RWPE2 (cell line): Measurements from ENCODE around the gene DPM2.
A peak's percentile ranks its signal among the peaks of the same experiment; 100 is the strongest.

Experiments
- ATAC-seq: fragments of 200-7000 bp; cut with Tn5 transposase; 3 replicates; pipeline ENCODE4 v1.9.1; 2021; ENCODE audit warnings: low read depth
- DNase-seq: peaks from one replicate; pipeline ENCODE4 v3.0.0-alpha.2; 2020; ENCODE audit warnings: low spot score
- H3K27ac ChIP-seq: fragments of 450-650 bp; 2 replicates; pipeline ENCODE4 v1.5.1; 2017; ENCODE audit warnings: mild to moderate bottlenecking; ENCODE audit not compliant: poor library complexity, severe bottlenecking
- H3K27me3 ChIP-seq: fragments of 250-450 bp; sonication (Bioruptor Pico); 2 replicates; pipeline ENCODE4 v1.5.1; 2021; ENCODE audit warnings: mild to moderate bottlenecking, moderate library complexity; ENCODE audit not compliant: insufficient read depth, poor library complexity, severe bottlenecking
- H3K36me3 ChIP-seq: fragments of 250-450 bp; sonication (Bioruptor Pico); 2 replicates; pipeline ENCODE4 v1.5.1; 2020; ENCODE audit warnings: low read depth, mild to moderate bottlenecking, moderate library complexity
- H3K4me1 ChIP-seq: fragments of 250-450 bp; sonication (Bioruptor Pico); 2 replicates; pipeline ENCODE4 v1.5.1; 2021; ENCODE audit warnings: mild to moderate bottlenecking, moderate library complexity; ENCODE audit not compliant: insufficient read depth, poor library complexity, severe bottlenecking
- H3K4me3 ChIP-seq: fragments of 250-450 bp; sonication (Bioruptor Pico); 2 replicates; pipeline ENCODE4 v1.5.1; 2021; ENCODE audit warnings: mild to moderate bottlenecking, moderate library complexity; ENCODE audit not compliant: severe bottlenecking
- H3K9me3 ChIP-seq: fragments of 250-450 bp; sonication (Bioruptor Pico); 2 replicates; pipeline ENCODE4 v1.5.1; 2021; ENCODE audit warnings: mild to moderate bottlenecking, moderate library complexity; ENCODE audit not compliant: severe bottlenecking
- CTCF ChIP-seq: fragments of 450-650 bp; IDR thresholded peaks from one replicate; pipeline ENCODE4 v1.5.1; 2017; ENCODE audit warnings: mild to moderate bottlenecking, moderate library complexity; ENCODE audit not compliant: poor library complexity, severe bottlenecking

Gene DPM2

GRCh38 chr9:127923046-127923445 is 14.6 kb downstream of the DPM2 start:
- DNase-seq, result no peak
- no peaks in the 10 kb centered on the region for H3K9me3 ChIP-seq
- no peaks in the 10 kb centered on the region for H3K27me3 ChIP-seq
- H3K36me3 ChIP-seq, result no peaks in the 10 kb centered on the region
- H3K4me1 ChIP-seq, result peaks cover 34% of the 10 kb centered on the region
- H3K4me3 ChIP-seq, result no peak overlapping the region
- ATAC-seq, result no peak
- TF ChIP-seq CTCF, result no peak
- peak overlapping the region; percentile 59 for H3K27ac ChIP-seq

GRCh38 chr9:127921557-127922120 is 16.0 kb downstream of the DPM2 start:
- Histone ChIP-seq H3K9me3 (no peaks in the 10 kb centered on the region), H3K36me3 (no peaks in the 10 kb centered on the region), H3K4me3 (no peak overlapping the region), H3K4me1 (peaks cover 39% of the 10 kb centered on the region), H3K27me3 (no peaks in the 10 kb centered on the region), H3K27ac (no peak overlapping the region)
- peak; percentile 88 for TF ChIP-seq CTCF
- no peak for DNase-seq
- no peak for ATAC-seq

- H3K4me1 ChIP-seq, result peaks cover 40% of the 10 kb centered on the region
- H3K36me3 ChIP-seq, result no peaks in the 10 kb centered on the region
- H3K27ac ChIP-seq, result no peak overlapping the region
- no peaks in the 10 kb centered on the region for H3K27me3 ChIP-seq
- DNase-seq (no peak), ATAC-seq (no peak)
- no peak for TF ChIP-seq CTCF
- no peaks in the 10 kb centered on the region for H3K9me3 ChIP-seq
- no peak overlapping the region for H3K4me3 ChIP-seq
These were observed 16.9 kb downstream of the DPM2 start for GRCh38 chr9:127920794-127921193.

DNA sequence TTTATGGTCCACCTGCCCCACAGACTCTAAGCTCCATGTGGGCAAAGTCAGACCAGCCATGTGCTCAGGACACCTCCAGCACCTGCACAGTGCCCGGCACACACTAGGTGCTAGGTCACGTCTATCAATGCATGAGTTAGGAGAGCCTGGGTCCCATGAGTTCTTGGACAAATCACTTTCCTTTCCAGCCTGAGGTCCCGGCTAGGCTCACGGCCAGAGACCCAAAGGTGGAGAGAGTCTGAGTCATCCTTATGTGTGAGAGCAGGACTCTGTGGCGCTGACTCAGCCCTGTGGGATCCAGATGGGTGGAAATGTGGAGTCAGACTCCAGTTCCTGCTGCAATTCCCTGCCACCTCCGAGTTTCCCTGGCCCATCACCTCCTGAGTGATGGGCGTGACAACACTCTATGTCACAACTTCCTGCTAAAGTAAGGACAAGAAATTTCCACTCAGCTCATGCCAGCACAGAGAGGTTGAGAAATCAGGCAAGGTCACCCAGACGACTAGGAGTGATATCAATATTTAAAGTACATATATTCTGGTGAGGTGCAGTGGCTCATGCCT is 18.3 kb downstream of the DPM2 start:
- no peaks in the 10 kb centered on the region for H3K9me3 ChIP-seq
- no peak overlapping the region for H3K4me3 ChIP-seq
- TF ChIP-seq CTCF, result no peak
- DNase-seq (peak; percentile 98), ATAC-seq (peak; percentile 83)
- H3K4me1 ChIP-seq, result peaks cover 40% of the 10 kb centered on the region
- H3K27ac ChIP-seq, result peak overlapping the region; percentile 73
- no peaks in the 10 kb centered on the region for H3K27me3 ChIP-seq
- peaks cover 4% of the 10 kb centered on the region; the same call in 1 of the 2 replicates for H3K36me3 ChIP-seq
